Activated B cell treated with CpG ODN at 0.5 μM for 24 hours (primary cell): ENCODE results near the gene PNLDC1. TPM values are rescaled to one million over a fixed set of nuclear protein-coding genes. Genes with fewer than 3 reads are reported as not detected.

ENCODE experiments used
- ATAC-seq: fragments of 200-7000 bp; cut with Tn5 transposase; one replicate; pipeline ENCODE4 v1.10.0; 2021; ENCODE audit warnings: low read depth, mild to moderate bottlenecking, moderate library complexity
- CTCF ChIA-PET: fragments of 350-600 bp; sonication (Branson Sonifier 250); formaldehyde crosslinking; loops from one replicate; lab custom pipeline; 2021; ENCODE audit warnings: antibody characterized with exemption; lab: Charles Lee
- POLR2A ChIA-PET: fragments of 350-600 bp; sonication (Branson Sonifier 250); formaldehyde crosslinking; loops from one replicate; lab custom pipeline; 2021; ENCODE audit warnings: antibody characterized with exemption; lab: Charles Lee
- DNase-seq: peaks from one replicate; pipeline ENCODE4 v3.0.0; 2022
- H3K27ac Mint-ChIP-seq: one replicate; pipeline ENCODE4 v1.8.0; 2020; ENCODE audit warnings: mixed read lengths
- H3K27me3 Mint-ChIP-seq: one replicate; pipeline ENCODE4 v1.8.0; 2021; ENCODE audit warnings: mixed read lengths
- H3K36me3 Mint-ChIP-seq: one replicate; pipeline ENCODE4 v1.8.0; 2021; ENCODE audit warnings: low read depth, mixed read lengths
- H3K4me1 Mint-ChIP-seq: one replicate; pipeline ENCODE4 v1.8.0; 2021; ENCODE audit warnings: mixed read lengths
- H3K4me3 Mint-ChIP-seq: one replicate; pipeline ENCODE4 v1.8.0; 2020; ENCODE audit warnings: mild to moderate bottlenecking, mixed read lengths
- H3K9me3 Mint-ChIP-seq: one replicate; pipeline ENCODE4 v1.8.0; 2020; ENCODE audit warnings: mixed read lengths
- intact Hi-C: fragments of 100-400 bp; cut with micrococcal nuclease; formaldehyde crosslinking; loops from one replicate; pipeline ENCODE4 v1.15.1; 2024
- total RNA-seq: library from RNA; stranded (reverse); gene quantifications from 2 replicates; pipeline ENCODE4 v1.2.3, GENCODE V29; 2022
- TF ChIP-seq, protein P1 (sequence below): fragments of 200-600 bp; IDR thresholded peaks from one replicate; pipeline ENCODE4 v1.8.0; 2022; ENCODE audit warnings: antibody characterized with exemption, mild to moderate bottlenecking

PNLDC1 gene
- total RNA-seq, 1 donor from 2014 or later, result 0.24 TPM

DNA sequence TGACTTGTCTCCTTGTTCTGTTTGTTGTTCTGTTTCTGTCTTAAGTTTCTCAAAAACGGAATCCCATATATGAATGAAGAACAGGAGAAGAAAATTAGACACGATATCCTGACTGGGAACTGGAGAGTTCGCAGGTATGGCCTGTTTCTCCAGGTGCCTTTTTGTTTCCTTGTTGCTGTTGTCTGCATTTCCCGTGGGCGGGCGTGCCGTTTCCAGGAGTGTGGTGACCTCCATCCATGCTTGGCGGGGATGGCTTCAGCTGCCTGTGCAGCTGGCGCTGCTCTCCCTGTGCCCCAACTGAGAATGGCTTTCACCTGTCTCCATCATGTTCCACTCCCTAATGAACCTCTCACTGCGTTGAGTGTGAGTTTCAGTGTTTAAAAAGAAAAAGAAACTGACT, 4.4 kb downstream of the PNLDC1 start:
- TF ChIP-seq, protein P1, sequence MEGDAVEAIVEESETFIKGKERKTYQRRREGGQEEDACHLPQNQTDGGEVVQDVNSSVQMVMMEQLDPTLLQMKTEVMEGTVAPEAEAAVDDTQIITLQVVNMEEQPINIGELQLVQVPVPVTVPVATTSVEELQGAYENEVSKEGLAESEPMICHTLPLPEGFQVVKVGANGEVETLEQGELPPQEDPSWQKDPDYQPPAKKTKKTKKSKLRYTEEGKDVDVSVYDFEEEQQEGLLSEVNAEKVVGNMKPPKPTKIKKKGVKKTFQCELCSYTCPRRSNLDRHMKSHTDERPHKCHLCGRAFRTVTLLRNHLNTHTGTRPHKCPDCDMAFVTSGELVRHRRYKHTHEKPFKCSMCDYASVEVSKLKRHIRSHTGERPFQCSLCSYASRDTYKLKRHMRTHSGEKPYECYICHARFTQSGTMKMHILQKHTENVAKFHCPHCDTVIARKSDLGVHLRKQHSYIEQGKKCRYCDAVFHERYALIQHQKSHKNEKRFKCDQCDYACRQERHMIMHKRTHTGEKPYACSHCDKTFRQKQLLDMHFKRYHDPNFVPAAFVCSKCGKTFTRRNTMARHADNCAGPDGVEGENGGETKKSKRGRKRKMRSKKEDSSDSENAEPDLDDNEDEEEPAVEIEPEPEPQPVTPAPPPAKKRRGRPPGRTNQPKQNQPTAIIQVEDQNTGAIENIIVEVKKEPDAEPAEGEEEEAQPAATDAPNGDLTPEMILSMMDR, result no peak
- no peaks in the 10 kb centered on the region for H3K27me3 Mint-ChIP-seq
- CTCF ChIA-PET, result no interaction called here
- H3K9me3 Mint-ChIP-seq, result no peaks in the 10 kb centered on the region
- no peak for DNase-seq
- peaks cover 11% of the 10 kb centered on the region for H3K36me3 Mint-ChIP-seq
- no peaks in the 10 kb centered on the region for H3K4me1 Mint-ChIP-seq
- intact Hi-C loops, result no loop called here
- no peak for ATAC-seq
- POLR2A ChIA-PET, result no interaction called here
- no peak overlapping the region for H3K27ac Mint-ChIP-seq
- H3K4me3 Mint-ChIP-seq, result no peak overlapping the region

DNA sequence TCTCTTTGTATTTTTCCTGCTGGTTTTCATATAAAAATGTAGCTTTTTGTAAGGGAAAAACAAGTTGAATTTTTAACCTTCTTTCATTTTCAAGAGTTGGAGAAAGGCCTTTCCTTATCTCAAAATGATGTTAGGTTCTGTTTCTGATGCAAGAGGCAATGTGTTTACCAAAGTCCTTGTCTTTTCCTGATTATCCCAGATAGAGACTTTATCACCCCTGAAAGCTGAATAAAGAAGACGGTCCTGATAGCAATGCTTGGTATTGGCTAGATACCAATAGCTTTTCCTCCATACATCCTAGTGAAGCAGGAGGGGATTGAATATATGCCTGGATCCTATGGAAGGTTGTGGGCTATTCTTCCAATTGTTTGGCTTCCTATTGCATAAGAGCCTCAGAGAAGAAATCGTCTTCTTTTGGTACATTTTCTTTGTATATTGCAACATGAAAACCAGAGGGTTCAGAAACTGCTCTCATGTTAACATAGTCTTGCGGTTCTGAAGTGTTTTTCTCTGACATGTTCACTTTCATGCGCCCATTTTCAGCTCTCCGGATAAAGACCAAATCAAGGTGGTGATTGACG, 5.5 kb downstream of the PNLDC1 start:
- intact Hi-C loops, result no loop called here
- ATAC-seq, result no peak
- Mint-ChIP-seq H3K27ac (no peak overlapping the region), H3K4me3 (no peak overlapping the region), H3K27me3 (no peaks in the 10 kb centered on the region), H3K4me1 (no peaks in the 10 kb centered on the region), H3K36me3 (peaks cover 4% of the 10 kb centered on the region), H3K9me3 (no peaks in the 10 kb centered on the region)
- ChIA-PET POLR2A (no interaction called here), CTCF (no interaction called here)
- TF ChIP-seq, protein P1, result no peak
- no peak for DNase-seq

DNA sequence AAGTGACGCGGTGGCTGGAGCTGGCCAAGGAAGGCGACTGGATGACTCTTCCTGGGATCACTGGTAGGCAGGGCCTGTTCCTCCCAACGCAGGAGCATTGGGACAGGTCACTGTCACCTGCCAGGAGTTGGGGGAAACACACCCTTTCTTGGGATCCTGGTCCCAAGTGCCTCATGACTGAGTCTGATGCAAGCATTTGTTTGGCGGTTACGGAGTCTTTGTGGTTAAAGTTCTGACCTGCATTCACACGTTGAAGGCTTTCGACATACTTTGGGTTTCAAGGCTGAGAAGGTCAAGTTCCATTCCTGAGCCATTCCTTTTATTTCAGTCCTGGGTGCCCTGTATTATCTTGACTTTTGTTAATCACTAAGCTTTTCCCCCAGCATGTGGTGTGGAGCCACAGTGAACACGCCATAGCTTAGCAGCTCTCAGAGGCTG, 6.0 kb downstream of the PNLDC1 start:
- Mint-ChIP-seq H3K4me1 (no peaks in the 10 kb centered on the region), H3K9me3 (no peaks in the 10 kb centered on the region), H3K27me3 (no peaks in the 10 kb centered on the region), H3K36me3 (no peaks in the 10 kb centered on the region), H3K4me3 (no peak overlapping the region), H3K27ac (no peak overlapping the region)
- no peak for DNase-seq
- CTCF ChIA-PET, result no interaction called here
- no peak for ATAC-seq
- intact Hi-C loops, result no loop called here
- POLR2A ChIA-PET, result no interaction called here
- TF ChIP-seq, protein P1, result no peak

DNA sequence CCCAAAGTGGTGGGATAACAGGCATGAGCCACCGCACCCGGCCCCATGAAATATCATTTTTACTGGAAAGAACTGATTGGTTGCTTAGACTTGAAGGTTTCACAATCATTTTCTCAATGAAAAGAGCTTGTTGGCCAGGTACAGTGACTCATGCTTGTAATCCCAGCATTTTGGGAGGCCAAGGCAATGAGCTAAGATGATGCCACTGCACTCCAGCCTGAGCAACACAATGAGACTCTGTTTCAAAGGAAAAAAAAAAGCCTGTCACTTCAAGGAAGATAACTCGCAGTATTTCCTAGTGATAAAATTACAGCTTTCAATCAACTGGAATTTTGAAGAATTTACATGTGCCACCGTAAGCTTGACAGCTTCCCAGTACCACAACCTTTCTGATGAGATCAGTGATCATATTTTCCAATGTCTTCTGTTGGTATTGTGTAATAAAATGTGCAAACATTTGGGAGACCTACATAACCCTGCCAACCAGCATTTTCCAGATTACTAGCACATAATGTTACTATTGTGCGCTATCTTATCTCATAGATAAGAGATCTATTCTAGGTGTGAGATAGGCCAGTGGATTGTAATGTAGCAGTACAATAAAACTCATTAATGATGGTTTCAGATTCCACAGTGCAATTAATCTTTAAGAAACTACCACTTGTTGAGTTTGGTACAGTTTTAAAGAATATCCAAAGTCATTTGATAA, 7.2 kb downstream of the PNLDC1 start:
- no peak for ATAC-seq
- ChIA-PET CTCF (no interaction called here), POLR2A (no interaction called here)
- TF ChIP-seq, protein P1, result no peak
- no peaks in the 10 kb centered on the region for H3K9me3 Mint-ChIP-seq
- DNase-seq, result no peak
- H3K4me1 Mint-ChIP-seq, result no peaks in the 10 kb centered on the region
- H3K36me3 Mint-ChIP-seq, result no peaks in the 10 kb centered on the region
- H3K27ac Mint-ChIP-seq, result no peak overlapping the region
- H3K27me3 Mint-ChIP-seq, result no peaks in the 10 kb centered on the region
- intact Hi-C loops, result no loop called here
- no peak overlapping the region for H3K4me3 Mint-ChIP-seq

DNA sequence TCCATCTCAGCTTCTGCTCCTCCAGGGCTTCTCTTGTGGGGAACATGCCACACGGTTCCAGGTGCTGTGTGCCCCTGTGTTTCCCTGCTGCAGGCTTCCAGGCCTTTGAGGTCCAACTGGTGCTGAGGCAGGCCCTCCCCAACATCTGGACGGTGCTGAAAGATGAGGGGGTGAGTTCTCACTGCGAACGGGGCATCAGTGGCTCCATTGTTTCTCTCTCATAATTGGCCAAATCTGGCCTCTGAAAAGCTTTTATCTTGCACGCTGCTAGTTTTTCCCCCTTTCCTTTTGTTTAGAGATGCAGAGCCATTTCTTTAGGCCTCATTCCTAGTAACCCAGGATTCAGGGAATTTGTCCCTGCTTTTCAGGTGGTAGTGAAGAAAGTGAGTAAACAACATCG, 8.6 kb downstream of the PNLDC1 start:
- no peak overlapping the region for H3K4me3 Mint-ChIP-seq
- no peaks in the 10 kb centered on the region for H3K27me3 Mint-ChIP-seq
- CTCF ChIA-PET, result no interaction called here
- H3K27ac Mint-ChIP-seq, result no peak overlapping the region
- no peaks in the 10 kb centered on the region for H3K4me1 Mint-ChIP-seq
- ATAC-seq (no peak), DNase-seq (no peak)
- intact Hi-C loops, result no loop called here
- TF ChIP-seq, protein P1, result no peak
- POLR2A ChIA-PET, result no interaction called here
- H3K9me3 Mint-ChIP-seq, result no peaks in the 10 kb centered on the region
- no peaks in the 10 kb centered on the region for H3K36me3 Mint-ChIP-seq
